Measurements from ENCODE around the gene NCAM2.

NCAM2 gene

GRCh38 chr21:21028275-21028820, 30.1 kb downstream of the NCAM2 start:
- no peak for DNase-seq (ENCODE audit: low read depth)

- no peak for DNase-seq (ENCODE audit: low read depth)
These were observed 31.0 kb downstream of the NCAM2 start for GRCh38 chr21:21029164-21029563.

- DNase-seq (ENCODE audit: low read depth), result no peak
These were observed 32.1 kb downstream of the NCAM2 start for GRCh38 chr21:21030311-21030710.

- no peak for DNase-seq (ENCODE audit: low read depth)
These were observed 35.8 kb downstream of the NCAM2 start for GRCh38 chr21:21034036-21034435.

- no peak for DNase-seq (ENCODE audit: low read depth)
These were observed 41.5 kb downstream of the NCAM2 start for GRCh38 chr21:21039624-21040170.

GRCh38 chr21:21045518-21045917, 47.3 kb downstream of the NCAM2 start:
- DNase-seq (ENCODE audit: low read depth), result no peak

GRCh38 chr21:21046063-21046462, 47.9 kb downstream of the NCAM2 start:
- no peak for DNase-seq (ENCODE audit: low read depth)

- DNase-seq (ENCODE audit: low read depth), result no peak
These were observed 53.2 kb downstream of the NCAM2 start for GRCh38 chr21:21051109-21052055.

- no peak for DNase-seq (ENCODE audit: low read depth)
These were observed 54.5 kb downstream of the NCAM2 start for GRCh38 chr21:21052672-21053071.

GRCh38 chr21:21057349-21058062, 59.3 kb downstream of the NCAM2 start:
- no peak for DNase-seq (ENCODE audit: low read depth)

- DNase-seq (ENCODE audit: low read depth), result no peak
These were observed 65.6 kb downstream of the NCAM2 start for GRCh38 chr21:21063828-21064227.

GRCh38 chr21:21064353-21064752, 66.1 kb downstream of the NCAM2 start:
- DNase-seq (ENCODE audit: low read depth), result no peak

GRCh38 chr21:21067375-21067774, 69.2 kb downstream of the NCAM2 start:
- DNase-seq (ENCODE audit: low read depth), result no peak

GRCh38 chr21:21074305-21074704, 76.1 kb downstream of the NCAM2 start:
- DNase-seq (ENCODE audit: low read depth), result no peak

- no peak for DNase-seq (ENCODE audit: low read depth)
These were observed 77.8 kb downstream of the NCAM2 start for GRCh38 chr21:21076051-21076450.

GRCh38 chr21:21076491-21076890, 78.3 kb downstream of the NCAM2 start:
- no peak for DNase-seq (ENCODE audit: low read depth)

GRCh38 chr21:21079646-21080045, 81.4 kb downstream of the NCAM2 start:
- no peak for DNase-seq (ENCODE audit: low read depth)

- DNase-seq (ENCODE audit: low read depth), result no peak
These were observed 86.0 kb downstream of the NCAM2 start for GRCh38 chr21:21084179-21084578.

GRCh38 chr21:21085206-21085605, 87.0 kb downstream of the NCAM2 start:
- no peak for DNase-seq (ENCODE audit: low read depth)

- DNase-seq (ENCODE audit: low read depth), result no peak
These were observed 98.7 kb downstream of the NCAM2 start for GRCh38 chr21:21096956-21097355.

GRCh38 chr21:21097466-21097865, 99.3 kb downstream of the NCAM2 start:
- no peak for DNase-seq (ENCODE audit: low read depth)

GRCh38 chr21:21101911-21102310, 103.7 kb downstream of the NCAM2 start:
- no peak for DNase-seq (ENCODE audit: low read depth)

- DNase-seq (ENCODE audit: low read depth), result no peak
These were observed 104.7 kb downstream of the NCAM2 start for GRCh38 chr21:21102896-21103295.
